ENCODE results near the gene MCAM.

DNA sequence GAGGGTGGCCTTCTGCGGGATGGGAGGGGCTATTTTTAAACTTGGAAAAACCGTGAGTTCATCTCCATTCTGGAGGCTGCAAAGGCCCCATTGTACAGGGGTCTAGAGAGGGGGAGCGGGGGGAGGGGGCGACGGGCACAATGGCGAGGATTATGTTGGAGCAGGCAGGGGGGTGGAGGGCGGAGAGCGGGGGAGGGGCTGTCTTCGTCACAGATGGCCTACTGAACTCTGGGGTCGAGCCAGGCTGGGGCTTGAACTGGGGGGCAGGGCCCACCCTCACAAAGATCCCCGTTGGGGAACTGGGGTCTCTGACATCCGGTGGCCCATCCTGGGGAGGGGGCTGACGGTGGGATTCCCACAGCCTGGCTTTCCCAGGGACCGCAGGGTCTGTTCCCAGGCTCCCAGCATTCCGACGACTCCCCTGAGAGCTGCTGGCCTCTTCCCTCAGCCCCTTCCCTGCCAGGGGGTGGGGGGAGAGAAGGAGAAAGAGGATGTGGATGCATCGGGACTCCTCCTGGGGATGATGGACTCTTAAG lies 3.4 kb upstream of the MCAM start:
- TF ChIP-seq, protein P1, sequence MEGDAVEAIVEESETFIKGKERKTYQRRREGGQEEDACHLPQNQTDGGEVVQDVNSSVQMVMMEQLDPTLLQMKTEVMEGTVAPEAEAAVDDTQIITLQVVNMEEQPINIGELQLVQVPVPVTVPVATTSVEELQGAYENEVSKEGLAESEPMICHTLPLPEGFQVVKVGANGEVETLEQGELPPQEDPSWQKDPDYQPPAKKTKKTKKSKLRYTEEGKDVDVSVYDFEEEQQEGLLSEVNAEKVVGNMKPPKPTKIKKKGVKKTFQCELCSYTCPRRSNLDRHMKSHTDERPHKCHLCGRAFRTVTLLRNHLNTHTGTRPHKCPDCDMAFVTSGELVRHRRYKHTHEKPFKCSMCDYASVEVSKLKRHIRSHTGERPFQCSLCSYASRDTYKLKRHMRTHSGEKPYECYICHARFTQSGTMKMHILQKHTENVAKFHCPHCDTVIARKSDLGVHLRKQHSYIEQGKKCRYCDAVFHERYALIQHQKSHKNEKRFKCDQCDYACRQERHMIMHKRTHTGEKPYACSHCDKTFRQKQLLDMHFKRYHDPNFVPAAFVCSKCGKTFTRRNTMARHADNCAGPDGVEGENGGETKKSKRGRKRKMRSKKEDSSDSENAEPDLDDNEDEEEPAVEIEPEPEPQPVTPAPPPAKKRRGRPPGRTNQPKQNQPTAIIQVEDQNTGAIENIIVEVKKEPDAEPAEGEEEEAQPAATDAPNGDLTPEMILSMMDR (conservative IDR thresholded peaks at IDR 0.05 in 1 of 2, IDR thresholded peaks at IDR 0.05 in 1 of 2; ENCODE audit: low read depth in 1 of 2, low read length in 2 of 2) = no peak
- TF ChIP-seq EZH2 (IDR thresholded peaks at IDR 0.05; ENCODE audit: low read length, missing control alignments) = no peak
